ENCODE measurements around the gene PLCB2. TPM values are rescaled to one million over a fixed set of nuclear protein-coding genes. Genes with fewer than 3 reads are reported as not detected.

The PLCB2 gene
- total and polyA plus RNA-seq, 2 experiments from 2014 or later: 9.5 to 13.8 TPM

GRCh38 chr15:40342416-40343320, 34.9 kb upstream of the PLCB2 start:
- Histone ChIP-seq H3K4me2 (no peak overlapping the region), H3K27me3 (ENCODE audit: insufficient read depth) (no peaks in the 10 kb centered on the region), H2AFZ (no peak overlapping the region), H3K27ac (ENCODE audit: low read depth) (no peak overlapping the region), H3K4me3 (no peak overlapping the region), H3K79me2 (replicated peaks; ENCODE audit: insufficient read depth) (no peaks in the 10 kb centered on the region), H3K4me1 (ENCODE audit: insufficient read depth) (peaks cover 2% of the 10 kb centered on the region; the same call in 1 of the 2 replicates), H3K36me3 (ENCODE audit: insufficient read depth) (no peaks in the 10 kb centered on the region), H3K9me2 (ENCODE audit: insufficient read depth) (no peaks in the 10 kb centered on the region), H3F3A (replicated peaks; ENCODE audit: low read depth) (no peaks in the 10 kb centered on the region), H4K20me1 (replicated peaks; ENCODE audit: insufficient read depth) (no peaks in the 10 kb centered on the region)
- Mint-ChIP-seq H3K27ac (no peak overlapping the region), H3K9me3 (no peaks in the 10 kb centered on the region), H3K36me3 (ENCODE audit: low read depth) (no peaks in the 10 kb centered on the region; the same call in 2 of the 3 replicates), H3K27me3 (ENCODE audit: insufficient read depth, low read depth, poor library complexity) (peaks cover 11% of the 10 kb centered on the region), H3K4me3 (no peak overlapping the region), H3K4me1 (peaks cover 36% of the 10 kb centered on the region)
- ATAC-seq: no peak
- TF ChIP-seq POLR2AphosphoS5 (IDR thresholded peaks at IDR 0.05; ENCODE audit: low read depth) (no peak), ZNF462 (CRISPR knock-in tag; IDR thresholded peaks at IDR 0.05) (no peak), CTCF (conservative IDR thresholded peaks at IDR 0.05; ENCODE audit: low read depth in 2 of 2) (no peak), EZH2phosphoT487 (IDR thresholded peaks at IDR 0.05; ENCODE audit: unreplicated experiment) (no peak), STAT1 (IDR thresholded peaks at IDR 0.05; ENCODE audit: unreplicated experiment) (no peak), ZNF114 (CRISPR knock-in tag; IDR thresholded peaks at IDR 0.05) (no peak)
- DNase-seq (ENCODE audit: low spot score): no peak

All from GM23338 (cell line).